ENCODE data around the gene PTPN13.
"Not testable (repeated sequence)": the region's sequence is repeated elsewhere in the genome, so short reads cannot be mapped to it uniquely, and the experiment has no call there.

- TF ChIP-seq EZH2phosphoT487 (IDR thresholded peaks at IDR 0.05; ENCODE audit: borderline replicate concordance, low read length); CTCF (conservative IDR thresholded peaks at IDR 0.05; ENCODE audit: low read depth, low read length): not testable (repeated sequence)
Observed at GRCh38 chr4:86719149-86719548, 125.0 kb downstream of the PTPN13 start.
